ELR (cell line): ENCODE results near the gene TNIP1.

Experiments used
- DNase-seq: peaks from one replicate; pipeline ENCODE4 v3.0.0-alpha.2; 2015; ENCODE audit warnings: low read depth

TNIP1 gene

GRCh38 chr5:151106043-151106442, 25.2 kb upstream of the TNIP1 start:
- no peak for DNase-seq

- DNase-seq, result no peak
These were observed 24.7 kb upstream of the TNIP1 start for GRCh38 chr5:151105561-151105960.

GRCh38 chr5:151104795-151105194, 24.0 kb upstream of the TNIP1 start:
- DNase-seq, result no peak

- DNase-seq, result no peak
These were observed 20.9 kb upstream of the TNIP1 start for GRCh38 chr5:151101746-151102145.

GRCh38 chr5:151101151-151101550, 20.3 kb upstream of the TNIP1 start:
- no peak for DNase-seq

GRCh38 chr5:151100681-151101080, 19.8 kb upstream of the TNIP1 start:
- no peak for DNase-seq

GRCh38 chr5:151098768-151099121, 17.9 kb upstream of the TNIP1 start:
- DNase-seq, result no peak

GRCh38 chr5:151097820-151098767, 17.3 kb upstream of the TNIP1 start:
- no peak for DNase-seq

- no peak for DNase-seq
These were observed 16.2 kb upstream of the TNIP1 start for GRCh38 chr5:151097061-151097460.

- DNase-seq, result no peak
These were observed 15.2 kb upstream of the TNIP1 start for GRCh38 chr5:151096001-151096373.

GRCh38 chr5:151095341-151096000, 14.6 kb upstream of the TNIP1 start:
- peak; percentile 27 for DNase-seq

- no peak for DNase-seq
These were observed 14.0 kb upstream of the TNIP1 start for GRCh38 chr5:151094852-151095245.

- DNase-seq, result peak; percentile 89
These were observed 13.4 kb upstream of the TNIP1 start for GRCh38 chr5:151094030-151094851.

- peak; percentile 98 for DNase-seq
These were observed 12.6 kb upstream of the TNIP1 start for GRCh38 chr5:151093476-151093889.

GRCh38 chr5:151092762-151093161, 11.9 kb upstream of the TNIP1 start:
- peak; percentile 89 for DNase-seq

- no peak for DNase-seq
These were observed 8.9 kb upstream of the TNIP1 start for GRCh38 chr5:151089726-151090125.

- DNase-seq, result no peak
These were observed 8.2 kb upstream of the TNIP1 start for GRCh38 chr5:151088986-151089385.

- peak; percentile 48 for DNase-seq
These were observed 6.7 kb upstream of the TNIP1 start for GRCh38 chr5:151087486-151087885.

GRCh38 chr5:151086905-151087360, 6.1 kb upstream of the TNIP1 start:
- peak; percentile 76 for DNase-seq

GRCh38 chr5:151086192-151086869, 5.5 kb upstream of the TNIP1 start:
- no peak for DNase-seq

- peak; percentile 83 for DNase-seq
These were observed 4.7 kb upstream of the TNIP1 start for GRCh38 chr5:151085517-151086041.

- no peak for DNase-seq
These were observed 3.5 kb upstream of the TNIP1 start for GRCh38 chr5:151084363-151084762.
